ENCODE data around the gene ABHD15.
A peak's percentile ranks its signal among the peaks of the same experiment; 100 is the strongest.

The ABHD15 gene

GRCh38 chr17:29583324-29584248 lies 16.7 kb upstream of the ABHD15 start:
- DNase-seq (ENCODE audit: low spot score), result no peak

DNA sequence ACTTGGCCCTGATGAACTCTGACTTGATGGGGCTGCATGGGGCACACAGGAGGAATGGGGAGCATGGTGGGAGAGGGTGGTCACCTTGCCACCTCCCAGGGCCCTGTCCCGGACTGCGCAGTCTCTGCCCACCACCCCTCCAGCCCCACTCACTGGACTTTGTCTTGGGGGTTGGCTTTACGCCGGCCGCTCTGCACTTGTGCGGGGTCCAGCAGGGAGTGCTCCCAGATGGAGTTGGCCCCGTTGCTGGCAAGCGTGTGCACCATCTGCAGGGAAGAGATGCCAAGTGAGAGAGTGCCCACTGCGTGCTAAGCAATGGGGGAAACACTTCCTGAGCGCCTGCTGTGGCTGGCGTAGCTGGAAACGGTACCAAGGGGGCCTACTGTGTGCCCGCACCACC lies 15.9 kb upstream of the ABHD15 start:
- DNase-seq (ENCODE audit: low spot score), result no peak

DNA sequence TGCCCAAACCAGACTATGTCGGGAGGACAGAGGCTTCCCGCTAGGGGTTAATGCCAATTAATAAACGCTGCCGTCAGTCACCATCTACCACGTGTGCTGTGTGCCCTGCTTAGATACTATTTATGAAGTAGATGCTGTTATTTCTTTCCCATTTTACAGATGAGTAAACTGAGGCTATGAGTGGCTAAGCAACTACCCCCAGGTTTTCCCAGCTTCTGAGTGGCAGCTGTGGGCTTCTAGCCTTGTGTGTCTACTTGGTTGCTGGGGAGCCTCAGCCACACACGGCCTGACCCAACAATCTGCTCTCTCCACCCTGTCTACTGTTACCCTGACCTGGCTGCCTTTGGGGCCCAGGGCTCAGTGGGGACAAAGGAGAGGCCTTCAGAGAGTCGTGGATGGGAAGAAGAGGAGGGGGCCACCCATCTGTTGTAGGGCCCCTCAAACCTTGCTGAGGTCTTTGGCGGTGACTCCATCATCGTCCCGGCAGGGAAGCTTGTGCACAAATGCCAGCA lies 15.5 kb upstream of the ABHD15 start:
- no peak for DNase-seq (ENCODE audit: low spot score)

- no peak for DNase-seq (ENCODE audit: low spot score)
Observed at GRCh38 chr17:29581583-29582253, 14.9 kb upstream of the ABHD15 start.

DNA sequence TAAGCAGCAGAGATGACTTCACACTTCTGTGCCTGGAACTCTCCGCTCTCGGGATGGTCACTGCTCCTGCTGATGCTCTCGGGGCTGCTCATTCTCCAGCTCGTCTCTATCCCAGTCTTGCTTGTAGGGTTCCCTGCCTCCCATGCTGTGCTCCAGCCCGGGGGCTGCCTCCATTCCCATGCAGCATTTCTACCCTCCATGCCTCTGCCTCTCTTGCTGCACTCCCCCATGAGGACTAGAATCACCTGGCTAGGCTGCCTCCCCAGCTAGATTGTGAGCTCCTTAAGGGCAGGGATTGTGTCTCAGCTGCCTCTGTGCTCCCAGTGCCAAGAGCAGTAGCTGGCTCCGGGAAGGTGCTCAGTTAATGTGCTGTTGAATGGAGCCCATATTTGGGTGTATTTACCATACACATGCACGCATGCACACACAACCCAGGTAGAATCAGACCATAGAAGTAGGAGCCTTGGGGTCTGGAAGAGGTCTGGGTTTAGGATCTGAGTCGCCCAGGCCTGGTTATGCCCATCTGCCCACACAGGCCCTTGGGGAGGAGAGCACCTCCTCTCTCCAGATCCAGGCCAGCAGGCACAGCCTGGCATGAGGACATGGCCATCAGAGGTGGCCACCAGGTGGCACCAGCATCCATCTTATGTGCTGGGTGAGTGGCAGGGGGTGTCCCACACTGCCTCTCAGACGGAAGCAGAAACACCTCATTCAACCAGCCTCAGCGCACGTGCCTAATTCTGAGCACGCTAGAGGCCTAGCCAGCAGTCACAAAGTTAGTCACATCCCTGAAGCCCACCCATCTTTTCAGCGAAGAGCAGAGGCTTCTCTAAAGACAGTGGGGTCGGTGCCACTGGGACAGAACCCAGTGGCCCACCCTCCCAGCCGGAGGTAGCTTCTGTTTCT lies 13.3 kb upstream of the ABHD15 start:
- DNase-seq (ENCODE audit: low spot score), result peak; percentile 91

DNA sequence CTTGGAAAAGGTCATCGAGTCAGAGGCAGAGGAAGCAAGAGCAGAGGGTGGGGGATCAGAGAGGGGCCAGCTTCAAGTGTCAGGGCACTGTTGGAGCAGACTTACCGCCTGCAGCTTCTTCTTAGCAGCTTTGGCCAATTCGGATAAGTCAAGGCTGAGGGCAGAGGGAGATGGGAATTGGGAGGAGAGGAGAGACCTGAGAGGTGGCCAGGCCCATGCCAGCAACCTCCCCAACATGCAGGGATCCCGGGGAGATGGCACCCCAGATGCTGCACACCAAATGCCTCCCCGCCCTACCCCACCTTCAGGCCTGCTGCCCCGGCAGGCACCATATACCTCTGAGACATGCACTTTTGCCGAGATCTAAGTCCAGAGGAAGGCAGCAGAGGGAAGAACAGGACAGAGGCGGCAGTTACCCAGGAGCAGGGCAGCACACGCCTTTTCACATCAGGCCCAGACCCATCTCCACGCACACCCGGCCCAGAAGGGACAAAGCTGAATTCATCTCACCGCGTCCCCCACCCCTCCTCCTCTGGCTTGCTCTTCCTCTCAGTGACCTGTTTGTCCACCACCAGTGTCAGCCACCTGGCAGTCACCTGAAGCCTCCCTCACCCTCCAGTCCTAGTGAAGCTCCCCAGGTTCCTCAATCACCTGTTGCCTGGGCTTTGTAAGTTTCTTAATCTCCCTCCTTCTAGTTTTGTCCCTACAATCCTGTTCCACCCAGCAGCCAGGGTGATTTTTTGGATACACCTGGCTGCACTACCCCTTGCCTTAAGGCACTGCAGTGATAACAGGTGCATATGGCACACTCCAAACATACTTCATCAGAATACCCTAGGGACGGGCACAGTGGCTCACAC lies 12.0 kb upstream of the ABHD15 start:
- DNase-seq (ENCODE audit: low spot score), result no peak

DNA sequence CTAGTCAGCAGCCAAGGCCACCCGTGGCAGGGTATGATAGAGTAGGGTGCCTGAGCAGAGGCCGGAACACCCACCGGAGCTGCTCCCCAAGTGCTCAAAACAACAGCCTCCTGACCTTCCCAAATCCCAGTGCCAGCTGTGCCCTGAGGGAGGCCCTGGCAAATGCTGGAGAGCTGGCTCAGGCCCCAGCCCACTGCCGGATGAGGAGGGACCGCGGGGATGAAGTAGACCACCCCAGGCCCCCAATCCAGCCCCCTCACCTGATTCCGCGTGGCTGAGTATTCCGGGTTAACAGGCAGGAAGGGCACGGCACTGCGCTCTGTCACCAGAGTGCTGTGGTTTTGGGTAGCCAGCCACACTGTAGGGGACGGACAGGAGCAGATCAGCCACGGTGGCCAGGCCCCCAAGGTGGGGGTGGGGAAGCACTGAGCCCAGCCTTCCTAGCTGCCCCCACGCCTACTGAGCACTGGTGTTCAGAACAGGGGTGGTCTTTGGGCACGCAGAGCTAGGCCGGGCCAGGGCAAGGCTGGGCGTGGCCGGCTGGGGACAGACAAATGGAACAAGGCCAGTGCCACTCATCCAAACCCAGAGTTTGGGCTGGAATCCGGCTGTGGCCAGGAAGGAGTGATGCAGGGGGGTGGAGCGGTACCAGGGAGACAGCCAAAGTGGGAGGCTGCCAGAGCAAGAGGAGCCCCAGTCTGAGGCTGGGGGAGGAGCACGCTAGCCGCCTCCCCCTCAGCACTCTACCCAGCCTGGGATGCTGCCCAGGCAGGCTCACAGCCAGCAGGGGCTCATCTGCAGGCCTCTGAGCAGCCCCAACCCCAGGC lies 10.8 kb upstream of the ABHD15 start:
- no peak for DNase-seq (ENCODE audit: low spot score)

DNA sequence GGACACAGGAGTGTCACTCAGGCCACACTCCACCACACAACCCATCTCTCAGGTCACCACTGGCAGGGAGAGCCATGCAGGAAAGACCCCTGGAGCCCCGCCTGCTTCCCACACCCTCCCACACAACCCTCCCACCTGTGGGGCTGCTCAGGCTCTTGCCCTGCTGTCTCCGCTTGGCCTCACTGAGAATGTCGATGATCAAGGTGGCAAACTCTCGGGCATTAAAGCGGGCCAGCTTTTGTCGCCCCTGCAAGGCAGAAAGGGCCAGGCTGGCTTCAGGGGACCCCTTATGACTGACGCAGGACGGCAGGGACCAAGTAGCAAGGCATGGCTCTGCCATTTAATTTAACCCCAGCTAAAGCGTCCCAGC lies 10.1 kb upstream of the ABHD15 start:
- DNase-seq (ENCODE audit: low spot score), result no peak

GRCh38 chr17:29576214-29577000 lies 9.6 kb upstream of the ABHD15 start:
- DNase-seq (ENCODE audit: low spot score), result no peak

DNA sequence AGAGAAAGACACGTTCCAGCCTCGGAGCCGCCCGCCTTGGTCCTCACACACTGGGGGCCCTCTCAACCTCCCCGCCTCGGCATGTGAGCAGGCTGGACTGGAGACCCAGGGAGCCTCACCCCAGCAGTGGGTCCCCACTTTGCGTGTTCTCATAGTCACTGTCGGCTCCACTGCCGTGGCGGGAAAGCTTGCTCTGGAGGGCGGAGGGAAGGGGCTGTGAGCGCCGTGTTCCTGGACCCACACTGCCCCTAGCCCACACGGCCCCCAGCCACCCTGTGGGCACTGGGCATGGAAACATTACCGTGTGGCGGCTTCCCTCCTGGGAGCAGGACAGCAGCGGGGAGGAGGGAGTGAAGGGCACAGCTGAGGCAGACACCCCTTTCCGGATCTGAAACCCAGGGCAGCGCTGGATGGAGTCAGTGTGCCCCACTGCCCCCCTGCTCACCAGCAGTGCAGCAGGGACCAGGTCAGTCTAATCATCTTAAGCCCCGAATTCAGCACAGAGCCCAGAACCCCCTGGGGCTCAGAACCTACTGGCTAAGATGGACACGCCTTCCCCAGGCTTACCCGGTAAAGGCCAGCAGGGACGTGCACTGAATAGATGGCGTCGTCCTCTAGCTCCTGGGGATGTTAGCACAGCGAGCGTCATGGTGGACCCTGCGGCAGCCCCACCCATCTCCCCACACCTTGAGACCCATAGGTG lies 8.8 kb upstream of the ABHD15 start:
- DNase-seq (ENCODE audit: low spot score), result no peak

DNA sequence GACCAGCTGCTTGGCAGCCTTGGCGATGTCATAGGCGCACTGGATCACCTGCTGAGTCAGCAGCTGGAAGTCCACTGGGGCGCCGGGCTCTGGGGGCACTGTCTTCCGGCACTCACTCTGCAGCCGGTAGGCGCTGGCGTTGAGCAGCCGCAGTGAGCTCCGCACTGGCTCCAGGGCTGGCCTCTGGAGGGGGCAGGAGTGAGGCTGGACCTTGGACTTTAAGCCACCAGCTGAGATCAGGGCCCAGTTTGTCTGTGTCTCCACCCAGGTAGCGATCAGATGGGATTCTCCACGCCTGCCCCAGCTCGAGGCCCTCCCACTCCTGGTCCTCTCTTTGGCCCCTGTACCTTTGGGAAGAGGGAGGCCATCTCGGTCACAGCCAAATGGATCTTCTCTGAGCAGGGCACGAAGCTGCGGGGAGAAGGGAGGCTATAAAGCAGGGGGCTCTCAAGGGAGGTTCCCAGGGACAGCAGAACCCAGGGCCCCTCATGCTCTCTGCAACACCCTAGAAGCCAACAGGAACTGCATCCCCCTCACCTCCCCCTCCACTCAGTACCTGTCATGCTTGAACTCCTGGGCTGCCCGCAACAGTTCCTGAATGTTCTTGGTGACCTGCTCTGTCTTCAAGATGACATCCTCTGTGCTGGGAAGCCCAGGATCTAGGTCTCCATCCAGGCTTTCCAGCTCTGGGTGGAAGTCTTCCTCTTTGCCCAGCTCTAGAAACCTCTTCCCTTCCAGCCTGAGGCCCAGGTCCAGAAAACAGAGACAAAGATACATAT lies 8.1 kb upstream of the ABHD15 start:
- no peak for DNase-seq (ENCODE audit: low spot score)

GRCh38 chr17:29573871-29574731 lies 7.3 kb upstream of the ABHD15 start:
- DNase-seq (ENCODE audit: low spot score), result no peak

DNA sequence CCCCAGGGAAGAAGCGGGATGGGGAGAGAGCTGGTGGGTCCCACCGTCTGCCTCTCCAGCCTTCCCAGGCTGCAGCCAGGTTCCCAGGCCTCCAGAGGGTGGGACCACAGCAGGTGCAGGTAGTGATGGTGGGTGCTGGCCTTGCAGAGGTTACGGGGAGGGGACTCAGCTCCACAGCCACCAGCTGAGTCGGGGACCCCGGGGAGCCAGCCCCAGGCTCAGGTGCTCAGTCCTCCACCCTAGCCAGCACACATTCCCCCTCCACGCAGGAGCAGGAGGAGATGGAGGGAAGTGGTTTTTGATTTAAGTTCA lies 6.7 kb upstream of the ABHD15 start:
- no peak for DNase-seq (ENCODE audit: low spot score)

DNA sequence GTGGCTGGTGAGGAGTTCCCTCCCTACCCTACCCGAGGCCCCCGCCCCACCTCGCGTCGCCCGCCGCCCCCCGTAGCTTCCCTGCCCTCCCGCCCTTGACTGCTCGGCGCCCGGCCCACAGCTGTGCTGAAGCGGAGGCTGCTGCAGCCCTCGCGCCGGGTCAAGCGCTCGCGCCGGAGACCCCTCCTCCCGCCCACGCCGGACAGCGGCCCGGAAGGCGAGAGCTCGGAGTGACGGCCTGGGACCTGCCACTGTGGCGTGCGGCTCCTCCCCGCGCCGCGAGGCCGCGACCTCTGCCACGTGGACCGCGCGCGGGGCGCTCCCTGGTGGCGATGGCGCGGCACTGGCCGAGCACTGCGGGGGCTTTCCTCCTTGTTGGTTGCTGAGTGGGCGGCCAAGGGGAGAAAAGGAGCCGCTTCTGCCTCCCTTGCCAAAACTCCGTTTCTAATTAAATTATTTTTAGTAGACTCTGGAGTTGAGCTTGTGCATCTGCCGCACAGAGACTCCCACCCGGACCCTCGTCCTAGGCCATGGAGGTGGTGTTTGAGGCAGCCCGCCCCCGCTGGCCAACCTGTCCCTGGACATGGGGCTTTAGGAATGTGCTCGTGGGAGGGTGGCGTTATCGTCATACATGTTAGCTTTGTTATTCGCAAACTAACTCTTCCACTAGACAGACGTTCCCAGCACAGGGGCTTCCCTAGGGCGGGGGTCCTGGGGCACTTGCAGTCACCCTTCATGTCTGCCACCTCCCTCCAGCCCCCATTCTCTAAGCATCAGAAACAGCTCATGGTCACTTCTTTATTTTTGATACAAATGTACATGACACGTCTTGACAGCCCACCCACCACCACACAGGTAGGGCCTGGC lies 6.1 kb upstream of the ABHD15 start:
- no peak for DNase-seq (ENCODE audit: low spot score)

- no peak for DNase-seq (ENCODE audit: low spot score)
Observed at GRCh38 chr17:29571883-29572681, 5.2 kb upstream of the ABHD15 start.
